HEK293 (cell line): ENCODE measurements around the gene INTS6L.

ENCODE experiments used
- CTCF ChIA-PET: fragments of 350-600 bp; formaldehyde crosslinking; extraction: SDS; loops from one replicate; lab custom pipeline; 2021; ENCODE audit warnings: antibody characterized with exemption; lab: Yijun Ruan, JAX
- POLR2A ChIA-PET: fragments of 300-600 bp; formaldehyde crosslinking; extraction: SDS; loops from one replicate; lab custom pipeline; 2020; ENCODE audit warnings: antibody characterized with exemption, inconsistent platforms; lab: Yijun Ruan, JAX
- H3K27ac ChIP-seq: fragments of 200-500 bp; sonication (Bioruptor generic); 2 replicates; pipeline ENCODE4 v1.5.1; 2014; ENCODE audit warnings: low read depth, low read length, control low read depth, inconsistent platforms; ENCODE audit errors: extremely low read depth
- H3K36me3 ChIP-seq, 2 experiments: fragments of 200-500 bp in 1 of 2; sonication (Bioruptor generic) in 1 of 2; 1 replicate in 1 of 2; 2 replicates in 1 of 2; pipeline ENCODE4 v1.5.1; 2014 to 2017; ENCODE audit warnings: inconsistent platforms in 2 of 2, low read length in 2 of 2; ENCODE audit not compliant: control insufficient read depth in 2 of 2, insufficient read depth in 1 of 2
- H3K4me1 ChIP-seq: fragments of 200-500 bp; sonication (Bioruptor generic); 2 replicates; pipeline ENCODE4 v1.5.1; 2014; ENCODE audit warnings: mild to moderate bottlenecking, low read length, inconsistent platforms; ENCODE audit not compliant: control insufficient read depth, insufficient read depth
- H3K4me3 ChIP-seq: 2 replicates; pipeline ENCODE4 v1.5.1; 2011; ENCODE audit warnings: low read depth, mild to moderate bottlenecking, control low read depth, low read length, moderate library complexity
- H3K9me3 ChIP-seq: fragments of 200-500 bp; sonication (Bioruptor generic); 2 replicates; pipeline ENCODE4 v1.5.1; 2014; ENCODE audit warnings: low read depth, low read length, inconsistent platforms; ENCODE audit not compliant: control insufficient read depth, insufficient read depth
- EGR2 ChIP-seq: fragments of 450-650 bp; formaldehyde crosslinking; IDR thresholded peaks from 2 replicates; pipeline ENCODE4 v1.5.1; 2016; ENCODE audit warnings: low read depth, missing biosample characterization, missing genetic modification characterization
- GLI2 ChIP-seq: fragments of 450-650 bp; formaldehyde crosslinking; IDR thresholded peaks from 2 replicates; pipeline ENCODE4; 2017; ENCODE audit warnings: missing biosample characterization, missing genetic modification characterization, low read depth, borderline replicate concordance
- KLF1 ChIP-seq: fragments of 450-650 bp; formaldehyde crosslinking; IDR thresholded peaks from 2 replicates; pipeline ENCODE4 v1.5.1; 2016; ENCODE audit warnings: missing biosample characterization, missing genetic modification characterization
- OVOL3 ChIP-seq: fragments of 450-650 bp; formaldehyde crosslinking; IDR thresholded peaks from 2 replicates; pipeline ENCODE4 v1.5.1; 2016; ENCODE audit warnings: missing biosample characterization, missing genetic modification characterization
- SCRT2 ChIP-seq: fragments of 450-650 bp; formaldehyde crosslinking; IDR thresholded peaks from 2 replicates; pipeline ENCODE4 v1.5.1; 2016; ENCODE audit warnings: missing biosample characterization, missing genetic modification characterization
- SETDB1 ChIP-seq: IDR thresholded peaks from one replicate; pipeline ENCODE4 v1.6.1; 2017; ENCODE audit warnings: mild to moderate bottlenecking, low read length, moderate library complexity, mixed read lengths; ENCODE audit not compliant: insufficient read length
- ZBTB11 ChIP-seq: fragments of 450-650 bp; formaldehyde crosslinking; conservative IDR thresholded peaks from 2 replicates; pipeline ENCODE4 v1.5.1; 2016; ENCODE audit warnings: low read depth, missing biosample characterization, missing genetic modification characterization
- ZBTB17 ChIP-seq: fragments of 450-650 bp; formaldehyde crosslinking; IDR thresholded peaks from 2 replicates; pipeline ENCODE4 v1.5.1; 2016; ENCODE audit warnings: missing biosample characterization, missing genetic modification characterization
- ZNF121 ChIP-seq: fragments of 450-650 bp; formaldehyde crosslinking; IDR thresholded peaks from 2 replicates; pipeline ENCODE4 v1.5.1; 2016; ENCODE audit warnings: missing biosample characterization, missing genetic modification characterization
- ZNF138 ChIP-seq: fragments of 450-650 bp; formaldehyde crosslinking; IDR thresholded peaks from 2 replicates; pipeline ENCODE4 v1.5.1; 2016; ENCODE audit warnings: missing biosample characterization, missing genetic modification characterization, borderline replicate concordance
- ZNF140 ChIP-seq: fragments of 450-650 bp; formaldehyde crosslinking; IDR thresholded peaks from 2 replicates; pipeline ENCODE4 v1.5.1; 2016; ENCODE audit warnings: missing biosample characterization, missing genetic modification characterization
- ZNF157 ChIP-seq: fragments of 450-650 bp; formaldehyde crosslinking; IDR thresholded peaks from 2 replicates; pipeline ENCODE4 v1.5.1; 2016; ENCODE audit warnings: missing biosample characterization, missing genetic modification characterization
- ZNF202 ChIP-seq: fragments of 450-650 bp; formaldehyde crosslinking; IDR thresholded peaks from 2 replicates; pipeline ENCODE4 v1.5.1; 2016; ENCODE audit warnings: missing biosample characterization, missing genetic modification characterization, borderline replicate concordance
- ZNF214 ChIP-seq: fragments of 450-650 bp; formaldehyde crosslinking; IDR thresholded peaks from 2 replicates; pipeline ENCODE4 v1.5.1; 2017; ENCODE audit warnings: missing biosample characterization, mild to moderate bottlenecking, missing genetic modification characterization, borderline replicate concordance
- ZNF223 ChIP-seq: fragments of 450-650 bp; formaldehyde crosslinking; IDR thresholded peaks from 2 replicates; pipeline ENCODE4 v1.5.1; 2016; ENCODE audit warnings: missing biosample characterization, missing genetic modification characterization
- ZNF292 ChIP-seq: fragments of 450-650 bp; formaldehyde crosslinking; IDR thresholded peaks from 2 replicates; pipeline ENCODE4 v1.5.1; 2016; ENCODE audit warnings: low read depth, missing biosample characterization, missing genetic modification characterization, borderline replicate concordance
- ZNF311 ChIP-seq: fragments of 450-650 bp; formaldehyde crosslinking; IDR thresholded peaks from 2 replicates; pipeline ENCODE4 v1.5.1; 2017; ENCODE audit warnings: missing biosample characterization, missing genetic modification characterization, borderline replicate concordance
- ZNF510 ChIP-seq: fragments of 450-650 bp; formaldehyde crosslinking; IDR thresholded peaks from 2 replicates; pipeline ENCODE4 v1.5.1; 2018; ENCODE audit warnings: mild to moderate bottlenecking, missing genetic modification characterization, missing biosample characterization; ENCODE audit not compliant: insufficient replicate concordance
- ZNF518A ChIP-seq: fragments of 450-650 bp; formaldehyde crosslinking; conservative IDR thresholded peaks from 2 replicates; pipeline ENCODE4 v1.5.1; 2016; ENCODE audit warnings: low read depth, missing biosample characterization, missing genetic modification characterization
- ZNF548 ChIP-seq: fragments of 450-650 bp; formaldehyde crosslinking; IDR thresholded peaks from 2 replicates; pipeline ENCODE4 v1.5.1; 2016; ENCODE audit warnings: missing biosample characterization, missing genetic modification characterization
- ZNF558 ChIP-seq: fragments of 450-650 bp; formaldehyde crosslinking; IDR thresholded peaks from 2 replicates; pipeline ENCODE4 v1.5.1; 2016; ENCODE audit warnings: missing biosample characterization, missing genetic modification characterization
- ZNF580 ChIP-seq: fragments of 450-650 bp; formaldehyde crosslinking; IDR thresholded peaks from 2 replicates; pipeline ENCODE4 v1.5.1; 2016; ENCODE audit warnings: missing biosample characterization, missing genetic modification characterization
- ZNF623 ChIP-seq: fragments of 450-650 bp; formaldehyde crosslinking; IDR thresholded peaks from 2 replicates; pipeline ENCODE4 v1.5.1; 2016; ENCODE audit warnings: missing biosample characterization, missing genetic modification characterization
- ZNF629 ChIP-seq: fragments of 450-650 bp; formaldehyde crosslinking; IDR thresholded peaks from 2 replicates; pipeline ENCODE4 v1.5.1; 2017; ENCODE audit warnings: missing biosample characterization, missing genetic modification characterization
- ZNF654 ChIP-seq: fragments of 450-650 bp; formaldehyde crosslinking; IDR thresholded peaks from 2 replicates; pipeline ENCODE4 v1.5.1; 2016; ENCODE audit warnings: low read depth, missing biosample characterization, missing genetic modification characterization
- ZNF664 ChIP-seq: fragments of 450-650 bp; formaldehyde crosslinking; IDR thresholded peaks from 2 replicates; pipeline ENCODE4 v1.5.1; 2016; ENCODE audit warnings: missing biosample characterization, missing genetic modification characterization
- ZNF692 ChIP-seq: fragments of 450-650 bp; formaldehyde crosslinking; IDR thresholded peaks from 2 replicates; pipeline ENCODE4 v1.5.1; 2016; ENCODE audit warnings: missing biosample characterization, missing genetic modification characterization
- ZNF830 ChIP-seq: fragments of 450-650 bp; IDR thresholded peaks from 2 replicates; pipeline ENCODE4 v1.5.0; 2018; ENCODE audit warnings: missing biosample characterization, missing genetic modification characterization, low read depth, mild to moderate bottlenecking, moderate library complexity
- ZXDB ChIP-seq: fragments of 450-650 bp; formaldehyde crosslinking; IDR thresholded peaks from 2 replicates; pipeline ENCODE4 v1.5.1; 2016; ENCODE audit warnings: missing biosample characterization, missing genetic modification characterization

INTS6L gene

GRCh38 chrX:135625995-135626394 is 105.5 kb downstream of the INTS6L start:
- Histone ChIP-seq H3K4me1 (no peaks in the 10 kb centered on the region), H3K27ac (no peak overlapping the region), H3K4me3 (no peak overlapping the region), H3K9me3 (no peaks in the 10 kb centered on the region), H3K36me3 (no peaks in the 10 kb centered on the region)
- ChIA-PET CTCF (interaction anchor here (0.6 to 1.5 kb wide), 8 partner anchors 13 to 380 kb away, joined by 3 to 8 read pairs (median 4); no protein-coding TSS in a partner anchor), POLR2A (no interaction called here)
- TF ChIP-seq ZNF311 (no peak), ZBTB17 (tag by site-specific recombination) (no peak), ZNF223 (tag by site-specific recombination) (no peak), SCRT2 (tag by site-specific recombination) (no peak), ZNF202 (tag by site-specific recombination) (peak; percentile 95; the same call in 1 of the 2 replicates), ZNF558 (tag by site-specific recombination) (peak; percentile 73; the same call in 1 of the 2 replicates), OVOL3 (peak; percentile 45; the same call in 1 of the 2 replicates), ZNF692 (tag by site-specific recombination) (no peak), ZNF292 (tag by site-specific recombination) (peak; percentile 84), ZNF518A (tag by site-specific recombination) (peak; percentile 96), ZNF214 (peak; percentile 21; the same call in 1 of the 2 replicates), ZXDB (tag by site-specific recombination) (peak; percentile 80), ZNF121 (tag by site-specific recombination) (0 out of 2 replicates have a peak, but pooled peaks have one; percentile 19), ZNF138 (tag by site-specific recombination) (peak; percentile 86; the same call in 1 of the 2 replicates), ZNF548 (tag by site-specific recombination) (no peak), ZNF580 (tag by site-specific recombination) (peak; percentile 77; the same call in 1 of the 2 replicates), GLI2 (tag by site-specific recombination) (peak; percentile 57; the same call in 1 of the 2 replicates), ZNF140 (tag by site-specific recombination) (peak; percentile 96), KLF1 (tag by site-specific recombination) (no peak), EGR2 (no peak), ZNF510 (peak; percentile 87), ZNF623 (tag by site-specific recombination) (peak; percentile 84), ZNF654 (tag by site-specific recombination) (peak; percentile 70), ZNF830 (tag by site-specific recombination) (no peak), ZBTB11 (peak; percentile 88), ZNF157 (tag by site-specific recombination) (no peak), ZNF629 (tag by site-specific recombination) (peak; percentile 48; the same call in 1 of the 2 replicates), ZNF664 (tag by site-specific recombination) (peak; percentile 73; the same call in 1 of the 2 replicates), SETDB1 (no peak)
